ENCODE results near the gene SMPD1.

Gene SMPD1

GRCh38 chr11:6414874-6415328, 24.6 kb downstream of the SMPD1 start:
- Histone ChIP-seq H3K9me2 (replicated peaks; ENCODE audit: insufficient read depth, low read length) (no peaks in the 10 kb centered on the region), H3K27ac (ENCODE audit: low read length) (no peak overlapping the region), H4K20me1 (ENCODE audit: insufficient read depth, low read length) (no peaks in the 10 kb centered on the region), H2AFZ (ENCODE audit: low read length) (no peak overlapping the region), H3K36me3 (replicated peaks; ENCODE audit: insufficient read depth, low read length) (no peaks in the 10 kb centered on the region), H3F3A (ENCODE audit: insufficient read depth, low read length) (no peaks in the 10 kb centered on the region), H3K9ac (ENCODE audit: low read length) (no peak overlapping the region), H3K4me1 (ENCODE audit: low read length) (0 out of 2 replicates have a peak, but pooled peaks cover 9% of the 10 kb centered on the region), H3K79me2 (ENCODE audit: low read length) (no peaks in the 10 kb centered on the region), H3K4me3 (ENCODE audit: low read length) (no peak overlapping the region), H3K9me3 (replicated peaks; ENCODE audit: insufficient read depth, low read length) (no peaks in the 10 kb centered on the region), H3K4me2 (ENCODE audit: low read depth, low read length) (no peak overlapping the region), H3K27me3 (replicated peaks; ENCODE audit: insufficient read depth, low read length) (peaks cover 16% of the 10 kb centered on the region)
- DNase-seq: peak; percentile 19
- TF ChIP-seq EZH2phosphoT487 (IDR thresholded peaks at IDR 0.05; ENCODE audit: low read length) (no peak), EZH2 (optimal IDR thresholded peaks at IDR 0.05; ENCODE audit: low read depth, low read length) (no peak)
- TF ChIP-seq, protein P1, sequence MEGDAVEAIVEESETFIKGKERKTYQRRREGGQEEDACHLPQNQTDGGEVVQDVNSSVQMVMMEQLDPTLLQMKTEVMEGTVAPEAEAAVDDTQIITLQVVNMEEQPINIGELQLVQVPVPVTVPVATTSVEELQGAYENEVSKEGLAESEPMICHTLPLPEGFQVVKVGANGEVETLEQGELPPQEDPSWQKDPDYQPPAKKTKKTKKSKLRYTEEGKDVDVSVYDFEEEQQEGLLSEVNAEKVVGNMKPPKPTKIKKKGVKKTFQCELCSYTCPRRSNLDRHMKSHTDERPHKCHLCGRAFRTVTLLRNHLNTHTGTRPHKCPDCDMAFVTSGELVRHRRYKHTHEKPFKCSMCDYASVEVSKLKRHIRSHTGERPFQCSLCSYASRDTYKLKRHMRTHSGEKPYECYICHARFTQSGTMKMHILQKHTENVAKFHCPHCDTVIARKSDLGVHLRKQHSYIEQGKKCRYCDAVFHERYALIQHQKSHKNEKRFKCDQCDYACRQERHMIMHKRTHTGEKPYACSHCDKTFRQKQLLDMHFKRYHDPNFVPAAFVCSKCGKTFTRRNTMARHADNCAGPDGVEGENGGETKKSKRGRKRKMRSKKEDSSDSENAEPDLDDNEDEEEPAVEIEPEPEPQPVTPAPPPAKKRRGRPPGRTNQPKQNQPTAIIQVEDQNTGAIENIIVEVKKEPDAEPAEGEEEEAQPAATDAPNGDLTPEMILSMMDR (IDR thresholded peaks at IDR 0.05; ENCODE audit: low read length): no peak

- Histone ChIP-seq H3K9me3 (replicated peaks; ENCODE audit: insufficient read depth, low read length) (no peaks in the 10 kb centered on the region), H4K20me1 (ENCODE audit: insufficient read depth, low read length) (no peaks in the 10 kb centered on the region), H3K79me2 (ENCODE audit: low read length) (no peaks in the 10 kb centered on the region), H3F3A (ENCODE audit: insufficient read depth, low read length) (no peaks in the 10 kb centered on the region), H2AFZ (ENCODE audit: low read length) (no peak overlapping the region), H3K27me3 (replicated peaks; ENCODE audit: insufficient read depth, low read length) (peaks cover 19% of the 10 kb centered on the region), H3K27ac (ENCODE audit: low read length) (no peak overlapping the region), H3K9me2 (replicated peaks; ENCODE audit: insufficient read depth, low read length) (no peaks in the 10 kb centered on the region), H3K36me3 (replicated peaks; ENCODE audit: insufficient read depth, low read length) (no peaks in the 10 kb centered on the region), H3K4me2 (ENCODE audit: low read depth, low read length) (no peak overlapping the region), H3K9ac (ENCODE audit: low read length) (no peak overlapping the region), H3K4me3 (ENCODE audit: low read length) (no peak overlapping the region), H3K4me1 (ENCODE audit: low read length) (0 out of 2 replicates have a peak, but pooled peaks cover 9% of the 10 kb centered on the region)
- TF ChIP-seq EZH2phosphoT487 (IDR thresholded peaks at IDR 0.05; ENCODE audit: low read length): no peak
- no peak for TF ChIP-seq EZH2 (optimal IDR thresholded peaks at IDR 0.05; ENCODE audit: low read depth, low read length)
- TF ChIP-seq, protein P1 (IDR thresholded peaks at IDR 0.05; ENCODE audit: low read length): no peak
- DNase-seq: no peak
Observed at GRCh38 chr11:6415797-6416196, 25.5 kb downstream of the SMPD1 start.

DNA sequence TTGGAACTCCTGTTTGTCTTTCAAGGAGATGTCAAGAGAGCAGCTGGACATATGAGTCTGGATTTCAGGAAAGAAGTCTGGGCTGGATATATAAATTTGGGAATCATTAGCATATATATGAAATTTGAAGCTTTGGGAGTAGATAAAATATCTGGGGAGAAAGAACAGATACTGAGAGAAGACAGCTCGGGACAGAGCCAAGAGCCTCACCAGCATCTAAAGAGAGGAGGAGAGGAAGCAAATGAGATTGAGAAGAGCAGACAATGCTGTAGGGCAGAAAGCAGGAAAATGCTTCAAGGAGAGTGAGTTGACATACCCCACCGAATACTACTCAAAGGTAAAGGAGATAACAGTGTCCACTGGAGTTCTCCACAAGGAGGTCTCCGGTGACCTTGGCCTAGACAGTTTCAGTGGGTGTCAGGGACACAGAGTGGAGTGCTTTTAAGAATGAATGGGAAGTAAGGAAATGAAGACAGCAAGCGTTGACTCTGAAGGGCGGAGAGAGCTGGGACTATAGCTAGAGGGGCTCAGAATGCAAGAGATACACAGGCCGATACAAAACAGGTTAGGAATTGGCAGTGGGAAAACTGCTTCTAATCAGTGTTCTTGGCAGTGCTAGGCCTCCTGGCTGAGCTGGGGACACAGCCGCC, 27.8 kb downstream of the SMPD1 start:
- DNase-seq: no peak
- H2AFZ ChIP-seq (ENCODE audit: low read length): no peak overlapping the region

More for the DNA sequence above, 27.8 kb downstream of the SMPD1 start:
- no peaks in the 10 kb centered on the region for H3K79me2 ChIP-seq (ENCODE audit: low read length)
- no peaks in the 10 kb centered on the region for H3K36me3 ChIP-seq (replicated peaks; ENCODE audit: insufficient read depth, low read length)
- no peaks in the 10 kb centered on the region for H3F3A ChIP-seq (ENCODE audit: insufficient read depth, low read length)
- H3K9ac ChIP-seq (ENCODE audit: low read length): no peak overlapping the region
- H3K27me3 ChIP-seq (replicated peaks; ENCODE audit: insufficient read depth, low read length): peaks cover 19% of the 10 kb centered on the region
- H3K4me2 ChIP-seq (ENCODE audit: low read depth, low read length): no peak overlapping the region
- 0 out of 2 replicates have a peak, but pooled peaks cover 9% of the 10 kb centered on the region for H3K4me1 ChIP-seq (ENCODE audit: low read length)
- TF ChIP-seq, protein P1 (IDR thresholded peaks at IDR 0.05; ENCODE audit: low read length): no peak
- H3K27ac ChIP-seq (ENCODE audit: low read length): no peak overlapping the region
- H3K9me2 ChIP-seq (replicated peaks; ENCODE audit: insufficient read depth, low read length): no peaks in the 10 kb centered on the region
- H3K9me3 ChIP-seq (replicated peaks; ENCODE audit: insufficient read depth, low read length): no peaks in the 10 kb centered on the region
- no peak overlapping the region for H3K4me3 ChIP-seq (ENCODE audit: low read length)
- H4K20me1 ChIP-seq (ENCODE audit: insufficient read depth, low read length): no peaks in the 10 kb centered on the region
